Osteoblast (primary cell): Measurements from ENCODE around the gene ARHGAP45. TPM values are rescaled to one million over a fixed set of nuclear protein-coding genes. Genes with fewer than 3 reads are reported as not detected.

Experiments used
- DNase-seq: peaks from one replicate; pipeline ENCODE4 v3.0.0; 2011; ENCODE audit warnings: low spot score, mixed read lengths; ENCODE audit not compliant: insufficient read length; ENCODE audit errors: missing footprints
- H2AFZ ChIP-seq: 2 replicates; pipeline ENCODE4 v1.6.0; 2011; ENCODE audit warnings: mild to moderate bottlenecking, low read length
- H3K27ac ChIP-seq: 2 replicates; pipeline ENCODE4 v1.5.1; 2011; ENCODE audit warnings: mild to moderate bottlenecking, low read depth, low read length, moderate library complexity
- H3K27me3 ChIP-seq: 2 replicates; pipeline ENCODE4 v1.6.0; 2012; ENCODE audit warnings: mild to moderate bottlenecking, control low read depth, inconsistent platforms, low read length, moderate library complexity; ENCODE audit not compliant: insufficient read depth
- H3K36me3 ChIP-seq: 2 replicates; pipeline ENCODE4 v1.5.1; 2011; ENCODE audit warnings: mild to moderate bottlenecking, low read length, control low read depth, moderate library complexity; ENCODE audit not compliant: insufficient read depth
- H3K4me1 ChIP-seq: 2 replicates; pipeline ENCODE4 v1.5.1; 2011; ENCODE audit warnings: mild to moderate bottlenecking, low read length, control low read depth, moderate library complexity; ENCODE audit not compliant: insufficient read depth
- H3K4me2 ChIP-seq: 2 replicates; pipeline ENCODE4 v1.6.0; 2011; ENCODE audit warnings: mild to moderate bottlenecking, low read length; ENCODE audit not compliant: insufficient read depth
- H3K4me3 ChIP-seq: fragments of 200-600 bp; sonication (generic); 3 replicates; pipeline ENCODE4 v1.5.1; 2012; ENCODE audit warnings: mild to moderate bottlenecking, low read length, inconsistent platforms; ENCODE audit not compliant: insufficient read depth
- H3K79me2 ChIP-seq: 2 replicates; pipeline ENCODE4 v1.6.0; 2012; ENCODE audit warnings: mild to moderate bottlenecking, low read length, control low read depth, inconsistent platforms; ENCODE audit not compliant: insufficient read depth
- H3K9me3 ChIP-seq: 2 replicates; pipeline ENCODE4 v1.5.1; 2011; ENCODE audit warnings: low read depth, low read length, control low read depth
- H4K20me1 ChIP-seq: 2 replicates; pipeline ENCODE4 v1.6.0; 2012; ENCODE audit warnings: mild to moderate bottlenecking, low read length, control low read depth; ENCODE audit not compliant: insufficient read depth
- CTCF ChIP-seq: IDR thresholded peaks from 2 replicates; pipeline ENCODE4 v1.5.1; 2011; ENCODE audit warnings: mild to moderate bottlenecking, low read depth, low read length, moderate library complexity; ENCODE audit errors: extremely low read depth
- total RNA-seq: library from RNA; depleted of rRNA; stranded (reverse); fragments of >200 nt; gene quantifications from 2 replicates; pipeline ENCODE4 v1.2.3, GENCODE V29; 2012

ARHGAP45 gene, protein sequence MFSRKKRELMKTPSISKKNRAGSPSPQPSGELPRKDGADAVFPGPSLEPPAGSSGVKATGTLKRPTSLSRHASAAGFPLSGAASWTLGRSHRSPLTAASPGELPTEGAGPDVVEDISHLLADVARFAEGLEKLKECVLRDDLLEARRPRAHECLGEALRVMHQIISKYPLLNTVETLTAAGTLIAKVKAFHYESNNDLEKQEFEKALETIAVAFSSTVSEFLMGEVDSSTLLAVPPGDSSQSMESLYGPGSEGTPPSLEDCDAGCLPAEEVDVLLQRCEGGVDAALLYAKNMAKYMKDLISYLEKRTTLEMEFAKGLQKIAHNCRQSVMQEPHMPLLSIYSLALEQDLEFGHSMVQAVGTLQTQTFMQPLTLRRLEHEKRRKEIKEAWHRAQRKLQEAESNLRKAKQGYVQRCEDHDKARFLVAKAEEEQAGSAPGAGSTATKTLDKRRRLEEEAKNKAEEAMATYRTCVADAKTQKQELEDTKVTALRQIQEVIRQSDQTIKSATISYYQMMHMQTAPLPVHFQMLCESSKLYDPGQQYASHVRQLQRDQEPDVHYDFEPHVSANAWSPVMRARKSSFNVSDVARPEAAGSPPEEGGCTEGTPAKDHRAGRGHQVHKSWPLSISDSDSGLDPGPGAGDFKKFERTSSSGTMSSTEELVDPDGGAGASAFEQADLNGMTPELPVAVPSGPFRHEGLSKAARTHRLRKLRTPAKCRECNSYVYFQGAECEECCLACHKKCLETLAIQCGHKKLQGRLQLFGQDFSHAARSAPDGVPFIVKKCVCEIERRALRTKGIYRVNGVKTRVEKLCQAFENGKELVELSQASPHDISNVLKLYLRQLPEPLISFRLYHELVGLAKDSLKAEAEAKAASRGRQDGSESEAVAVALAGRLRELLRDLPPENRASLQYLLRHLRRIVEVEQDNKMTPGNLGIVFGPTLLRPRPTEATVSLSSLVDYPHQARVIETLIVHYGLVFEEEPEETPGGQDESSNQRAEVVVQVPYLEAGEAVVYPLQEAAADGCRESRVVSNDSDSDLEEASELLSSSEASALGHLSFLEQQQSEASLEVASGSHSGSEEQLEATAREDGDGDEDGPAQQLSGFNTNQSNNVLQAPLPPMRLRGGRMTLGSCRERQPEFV
- total RNA-seq, result 0.59 and 0.72 TPM in 2 replicates

DNA sequence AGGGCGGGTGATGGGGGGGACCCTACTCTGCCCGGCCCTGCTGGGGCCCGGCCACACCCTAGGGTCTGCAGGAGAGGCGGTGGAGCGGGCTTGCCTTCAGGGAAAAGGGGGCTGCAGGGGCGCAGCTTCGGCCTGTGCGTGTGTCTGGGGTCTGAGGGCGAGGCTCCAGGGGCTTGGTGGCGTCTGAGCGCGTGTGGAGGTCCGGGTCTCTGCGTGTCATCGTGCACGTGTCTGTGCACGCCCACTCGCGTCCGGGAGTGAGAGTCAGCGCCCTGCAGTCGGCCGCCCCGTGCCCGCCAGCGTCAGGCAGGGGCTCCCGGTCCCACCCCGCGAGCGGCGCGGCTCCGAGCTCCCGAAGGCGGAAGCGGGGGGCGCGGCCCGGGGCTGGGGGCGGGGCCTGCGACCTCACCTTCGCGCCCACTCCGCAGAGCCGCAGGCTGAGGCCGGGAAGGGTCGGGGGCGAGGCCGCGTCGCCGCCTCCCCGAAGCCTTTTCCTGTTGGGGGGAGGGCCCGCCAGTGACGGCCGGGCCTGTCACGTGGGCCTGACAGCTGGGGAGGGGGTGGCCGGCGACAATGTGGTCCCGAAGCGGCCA, at the start of gene ARHGAP45:
Gene ARHGAP45, plus strand, starts transcription at position 420 of the 593 bp plus-strand sequence. CDS start 239 bp downstream, outside the sequence.
- Histone ChIP-seq H3K27me3 (peaks cover 47% of the 10 kb centered on the region), H3K27ac (no peak within 1 kb of the TSS), H4K20me1 (no peaks in the 10 kb centered on the region), H3K9me3 (no peaks in the 10 kb centered on the region), H3K4me3 (no peak within 1 kb of the TSS), H3K4me2 (no peak within 1 kb of the TSS), H3K79me2 (no peaks in the 10 kb centered on the region), H3K4me1 (no peaks in the 10 kb centered on the region), H2AFZ (no peak within 1 kb of the TSS), H3K36me3 (no peaks in the 10 kb centered on the region)
- no peak for DNase-seq
- TF ChIP-seq CTCF, result no peak

- peaks cover 31% of the 10 kb centered on the region for H3K4me1 ChIP-seq
- H3K4me3 ChIP-seq, result no peak overlapping the region
- no peak for DNase-seq
- peak overlapping the region; percentile 50 for H3K4me2 ChIP-seq
- no peak for TF ChIP-seq CTCF
- no peaks in the 10 kb centered on the region for H3K9me3 ChIP-seq
- H3K27ac ChIP-seq, result peak overlapping the region; percentile 31
- peaks cover 81% of the 10 kb centered on the region for H3K79me2 ChIP-seq
- no peak overlapping the region for H2AFZ ChIP-seq
- no peaks in the 10 kb centered on the region for H3K27me3 ChIP-seq
- H4K20me1 ChIP-seq, result peaks cover 68% of the 10 kb centered on the region
- H3K36me3 ChIP-seq, result peaks cover 8% of the 10 kb centered on the region
Observed at GRCh38 chr19:1017906-1018305, 49.1 kb upstream of the ARHGAP45 start.

GRCh38 chr19:1018393-1018792, 48.6 kb upstream of the ARHGAP45 start:
- H3K4me1 ChIP-seq, result peaks cover 33% of the 10 kb centered on the region
- peaks cover 63% of the 10 kb centered on the region for H4K20me1 ChIP-seq
- no peak for TF ChIP-seq CTCF
- no peaks in the 10 kb centered on the region for H3K9me3 ChIP-seq
- H3K79me2 ChIP-seq, result peaks cover 76% of the 10 kb centered on the region
- H2AFZ ChIP-seq, result no peak overlapping the region
- H3K4me2 ChIP-seq, result peak overlapping the region; percentile 19
- H3K36me3 ChIP-seq, result peaks cover 4% of the 10 kb centered on the region
- no peak for DNase-seq
- H3K27ac ChIP-seq, result no peak overlapping the region
- no peak overlapping the region for H3K4me3 ChIP-seq
- H3K27me3 ChIP-seq, result no peaks in the 10 kb centered on the region
